A549 (cell line): Measurements from ENCODE around the gene GALNT14. TPM values are rescaled to one million over a fixed set of nuclear protein-coding genes. Genes with fewer than 3 reads are reported as not detected.

Source experiments
- ATAC-seq, 2 experiments: fragments of 200-7000 bp in 1 of 2; fragments of >200 bp in 1 of 2; cut with Nextera tagmentation in 1 of 2; cut with Tn5 transposase in 1 of 2; 3 replicates each; pipeline versions ENCODE4 v1.8.0 to v1.9.1; 2018 to 2020; ENCODE audit warnings: mild to moderate bottlenecking in 1 of 2, moderate library complexity in 1 of 2
- CTCF ChIA-PET: fragments of 300-600 bp; sonication (Branson Sonifier 250); formaldehyde crosslinking; extraction: SDS; loops from one replicate; lab custom pipeline; 2021; ENCODE audit warnings: antibody characterized with exemption, inconsistent platforms; lab: Yijun Ruan, JAX
- POLR2A ChIA-PET: fragments of 350-600 bp; formaldehyde crosslinking; extraction: SDS; loops from one replicate; lab custom pipeline; 2021; ENCODE audit warnings: antibody characterized with exemption, inconsistent platforms; lab: Yijun Ruan, JAX
- DNase-seq, 2 experiments: peaks; one replicate each; pipeline versions ENCODE4 v3.0.0 to v3.0.0-alpha.2; 2011 to 2016; ENCODE audit warnings: low read depth in 1 of 2, low spot score in 1 of 2
- FAIRE-seq: peaks from 2 replicates; lab custom pipeline; 2011; peaks lifted over from hg19 to GRCh38; lab: Jason Lieb, UNC
- H3K27ac ChIP-seq, 2 experiments: fragments of >200 bp; sonication (Bioruptor Twin); formaldehyde crosslinking; 3 replicates each; pipeline ENCODE4 v1.5.1; 2016 to 2017
- H3K4me1 ChIP-seq: fragments of >200 bp; sonication (Bioruptor Twin); formaldehyde crosslinking; 3 replicates; pipeline ENCODE4 v1.6.1; 2016
- H3K4me2 ChIP-seq: fragments of >200 bp; sonication (Bioruptor Twin); formaldehyde crosslinking; 3 replicates; pipeline ENCODE4 v1.6.1; 2016
- H3K4me3 ChIP-seq: fragments of >200 bp; sonication (Bioruptor Twin); formaldehyde crosslinking; 3 replicates; pipeline ENCODE4 v1.5.1; 2016
- H3K9me3 ChIP-seq: fragments of >200 bp; sonication (Bioruptor Twin); formaldehyde crosslinking; 3 replicates; pipeline ENCODE4 v1.6.1; 2016
- BHLHE40 ChIP-seq: IDR thresholded peaks from 2 replicates; pipeline ENCODE4 v1.6.1; 2012; ENCODE audit warnings: low read depth, low read length, inconsistent platforms
- CBX8 ChIP-seq: fragments of 200-600 bp; sonication (generic); IDR thresholded peaks from 2 replicates; pipeline ENCODE4 v1.6.1; 2016
- CHD2 ChIP-seq: fragments of 150-350 bp; IDR thresholded peaks from 2 replicates; pipeline ENCODE4 v1.6.1; 2014; ENCODE audit warnings: low read length; ENCODE audit not compliant: partially characterized antibody
- CTCF ChIP-seq: fragments of >200 bp; sonication (Bioruptor Twin); formaldehyde crosslinking; IDR thresholded peaks from 3 replicates; pipeline ENCODE4 v1.5.1; 2016
- ELK1 ChIP-seq: fragments of 150-350 bp; IDR thresholded peaks from 2 replicates; pipeline ENCODE4 v1.6.1; 2014; ENCODE audit warnings: low read depth, mild to moderate bottlenecking, low read length
- EP300 ChIP-seq, 2 experiments: fragments of >200 bp; sonication (Bioruptor Twin); formaldehyde crosslinking; IDR thresholded peaks; 2 replicates in 1 of 2; 3 replicates in 1 of 2; pipeline ENCODE4 v1.6.1; 2016 to 2017
- FOSB ChIP-seq: fragments of 250-450 bp; sonication (Bioruptor Pico); IDR thresholded peaks from 2 replicates; pipeline ENCODE4 v1.5.0; 2020; ENCODE audit warnings: mild to moderate bottlenecking, moderate library complexity
- HOXB13 ChIP-seq: fragments of 250-450 bp; sonication (Bioruptor Pico); IDR thresholded peaks from 2 replicates; pipeline ENCODE4 v1.5.0; 2020; ENCODE audit warnings: low read depth, mild to moderate bottlenecking, moderate library complexity
- HOXB5 ChIP-seq: fragments of 250-450 bp; sonication (Bioruptor Pico); IDR thresholded peaks from 2 replicates; pipeline ENCODE4 v1.5.0; 2020; ENCODE audit warnings: mild to moderate bottlenecking, moderate library complexity
- KDM1A ChIP-seq: fragments of 200-600 bp; sonication (generic); IDR thresholded peaks from 2 replicates; pipeline ENCODE4 v1.6.1; 2016; ENCODE audit warnings: low read depth, mild to moderate bottlenecking
- MAFK ChIP-seq: fragments of 450-650 bp; IDR thresholded peaks from 2 replicates; pipeline ENCODE4 v1.6.1; 2014; ENCODE audit not compliant: partially characterized antibody
- MAZ ChIP-seq: fragments of 150-350 bp; IDR thresholded peaks from 2 replicates; pipeline ENCODE4 v1.6.1; 2014; ENCODE audit warnings: antibody characterized with exemption, low read depth, low read length, borderline replicate concordance
- MYC ChIP-seq: IDR thresholded peaks from 2 replicates; pipeline ENCODE4 v1.6.1; 2012; ENCODE audit warnings: mild to moderate bottlenecking, inconsistent platforms, low read length, improper control_type of control experiment, borderline replicate concordance
- NFE2L2 ChIP-seq: fragments of 150-350 bp; conservative IDR thresholded peaks from 2 replicates; pipeline ENCODE4 v1.6.1; 2014; ENCODE audit warnings: low read length
- PHF8 ChIP-seq: fragments of 200-600 bp; sonication (generic); IDR thresholded peaks from 2 replicates; pipeline ENCODE4 v1.6.1; 2016; ENCODE audit warnings: low read depth, mild to moderate bottlenecking, antibody characterized with exemption, moderate library complexity, borderline replicate concordance
- RARB ChIP-seq: fragments of 250-450 bp; sonication (Bioruptor Pico); IDR thresholded peaks from 2 replicates; pipeline ENCODE4 v1.8.0; 2021; ENCODE audit warnings: mild to moderate bottlenecking, moderate library complexity
- RCOR1 ChIP-seq: fragments of 150-350 bp; IDR thresholded peaks from 2 replicates; pipeline ENCODE4 v1.6.1; 2014; ENCODE audit warnings: antibody characterized with exemption, low read length, low read depth
- REST ChIP-seq: fragments of 200-600 bp; sonication (generic); IDR thresholded peaks from 2 replicates; pipeline ENCODE4 v1.6.1; 2016; ENCODE audit warnings: antibody characterized with exemption, mild to moderate bottlenecking, moderate library complexity
- RNF2 ChIP-seq: fragments of 200-600 bp; sonication (generic); IDR thresholded peaks from 2 replicates; pipeline ENCODE4 v1.6.1; 2016; ENCODE audit warnings: low read depth, mild to moderate bottlenecking, antibody characterized with exemption, moderate library complexity, borderline replicate concordance
- SREBF2 ChIP-seq: fragments of 450-650 bp; IDR thresholded peaks from 2 replicates; pipeline ENCODE4 v1.6.1; 2014; ENCODE audit warnings: mild to moderate bottlenecking, moderate library complexity
- TFCP2L1 ChIP-seq: fragments of 250-450 bp; sonication (Bioruptor Pico); IDR thresholded peaks from 2 replicates; pipeline ENCODE4 v1.5.0; 2021; ENCODE audit warnings: mild to moderate bottlenecking
- USF2 ChIP-seq: fragments of 450-650 bp; IDR thresholded peaks from 2 replicates; pipeline ENCODE4 v1.6.1; 2014; ENCODE audit warnings: antibody characterized with exemption
- ZNF302 ChIP-seq: fragments of 250-450 bp; sonication (Bioruptor Pico); IDR thresholded peaks from 2 replicates; pipeline ENCODE4 v1.9.0; 2021; ENCODE audit warnings: inconsistent platforms, mild to moderate bottlenecking, moderate library complexity
- WGBS: methylation state at CpG from one replicate; pipeline ENCODE4 v1.1.6; 2017; ENCODE audit errors: missing lambda C conversion rate; 5-methylcytosine and 5-hydroxymethylcytosine counted together
- polyA plus RNA-seq, 4 experiments: library from polyadenylated mRNA; depleted of rRNA in 3 of 4; stranded (reverse); fragments of >200 nt; fragmentation: RNase III in 1 of 4; extraction: RNeasy Plus Mini Kit Qiagen cat#74134 plus additional on column Dnase treatment in 1 of 4; gene quantifications; 2 replicates in 3 of 4; 3 replicates in 1 of 4; pipeline ENCODE4 v1.2.3, GENCODE V29; 2011 to 2017
- TF ChIP-seq, protein P1 (sequence below): fragments of >200 bp; sonication (Bioruptor Twin); formaldehyde crosslinking; IDR thresholded peaks from 3 replicates; pipeline ENCODE4 v1.6.1; 2016
- TF ChIP-seq, protein P2 (sequence below): fragments of 250-450 bp; sonication (Bioruptor Pico); IDR thresholded peaks from 2 replicates; pipeline ENCODE4 v1.5.0; 2020; ENCODE audit warnings: low read depth, mild to moderate bottlenecking, moderate library complexity

The GALNT14 gene
- polyA plus RNA-seq, 2 of the 4 experiments (the other 2 are of a cell fraction): 34.4 to 38.3 TPM

GRCh38 chr2:31031132-31031706 is 107.0 kb downstream of the GALNT14 start:
- ChIA-PET POLR2A (no interaction called here), CTCF (interaction anchor here (2.3 kb wide), 1 partner anchor 12 kb away, joined by 5 read pairs; no protein-coding TSS in a partner anchor)
- TF ChIP-seq HOXB5 (CRISPR knock-in tag) (no peak), CHD2 (no peak), RCOR1 (no peak), ELK1 (no peak), MYC (no peak), TFCP2L1 (CRISPR knock-in tag) (no peak), RNF2 (no peak), USF2 (no peak), RARB (no peak), CTCF (no peak), MAZ (no peak), EP300 (IDR thresholded peaks at IDR 0.05) (no peak), PHF8 (no peak), CBX8 (no peak), BHLHE40 (no peak), NFE2L2 (no peak)
- Histone ChIP-seq H3K9me3 (peaks cover under 1% of the 10 kb centered on the region; the same call in 1 of the 3 replicates), H3K27ac (no peak overlapping the region), H3K4me2 (no peak overlapping the region), H3K4me1 (no peaks in the 10 kb centered on the region), H3K4me3 (no peak overlapping the region)
- 80% methylated on average over 1 of the region's 1 CpG for WGBS
- no peak for FAIRE-seq
- no peak for ATAC-seq
- no peak for DNase-seq

DNA sequence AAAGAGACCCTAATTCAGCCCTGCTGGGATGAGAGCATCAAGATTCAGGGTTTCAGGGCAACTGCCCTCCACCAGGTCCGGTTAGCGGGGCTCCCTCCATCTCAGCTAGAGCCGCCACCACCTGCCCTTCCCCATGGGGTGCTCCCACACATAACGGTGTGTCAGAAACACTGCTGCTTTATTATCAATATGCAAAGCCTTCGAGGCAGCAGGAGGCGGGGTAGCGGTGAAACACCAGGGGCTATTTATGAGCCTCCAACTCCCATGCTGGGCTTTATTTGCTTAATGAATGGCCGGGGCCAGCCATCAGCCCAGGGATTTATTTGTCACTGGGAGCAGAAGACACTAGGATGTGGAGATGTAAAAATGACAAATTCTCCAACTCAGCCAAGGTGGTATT is 109.8 kb downstream of the GALNT14 start:
- WGBS: 91% methylated on average over 8 of the region's 8 CpGs
- ATAC-seq (no peak), DNase-seq (no peak), FAIRE-seq (no peak)
- Histone ChIP-seq H3K27ac (no peak overlapping the region), H3K4me1 (no peaks in the 10 kb centered on the region), H3K4me2 (no peak overlapping the region), H3K9me3 (no peaks in the 10 kb centered on the region), H3K4me3 (no peak overlapping the region)
- ChIA-PET CTCF (interaction anchor here (0.7 to 1.3 kb wide), 3 partner anchors 14 to 108 kb away, joined by 3 to 4 read pairs (median 3); no protein-coding TSS in a partner anchor), POLR2A (no interaction called here)
- TF ChIP-seq HOXB13 (no peak), MAFK (no peak), CTCF (no peak), KDM1A (no peak), SREBF2 (no peak), NFE2L2 (no peak), FOSB (CRISPR knock-in tag) (no peak), ZNF302 (CRISPR knock-in tag) (no peak), REST (no peak)
- TF ChIP-seq, protein P1, sequence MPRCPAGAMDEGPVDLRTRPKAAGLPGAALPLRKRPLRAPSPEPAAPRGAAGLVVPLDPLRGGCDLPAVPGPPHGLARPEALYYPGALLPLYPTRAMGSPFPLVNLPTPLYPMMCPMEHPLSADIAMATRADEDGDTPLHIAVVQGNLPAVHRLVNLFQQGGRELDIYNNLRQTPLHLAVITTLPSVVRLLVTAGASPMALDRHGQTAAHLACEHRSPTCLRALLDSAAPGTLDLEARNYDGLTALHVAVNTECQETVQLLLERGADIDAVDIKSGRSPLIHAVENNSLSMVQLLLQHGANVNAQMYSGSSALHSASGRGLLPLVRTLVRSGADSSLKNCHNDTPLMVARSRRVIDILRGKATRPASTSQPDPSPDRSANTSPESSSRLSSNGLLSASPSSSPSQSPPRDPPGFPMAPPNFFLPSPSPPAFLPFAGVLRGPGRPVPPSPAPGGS: no peak
- TF ChIP-seq, protein P2, sequence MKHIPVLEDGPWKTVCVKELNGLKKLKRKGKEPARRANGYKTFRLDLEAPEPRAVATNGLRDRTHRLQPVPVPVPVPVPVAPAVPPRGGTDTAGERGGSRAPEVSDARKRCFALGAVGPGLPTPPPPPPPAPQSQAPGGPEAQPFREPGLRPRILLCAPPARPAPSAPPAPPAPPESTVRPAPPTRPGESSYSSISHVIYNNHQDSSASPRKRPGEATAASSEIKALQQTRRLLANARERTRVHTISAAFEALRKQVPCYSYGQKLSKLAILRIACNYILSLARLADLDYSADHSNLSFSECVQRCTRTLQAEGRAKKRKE (CRISPR knock-in tag): no peak
